Measurements from ENCODE around the gene PHLDA3.

DNA sequence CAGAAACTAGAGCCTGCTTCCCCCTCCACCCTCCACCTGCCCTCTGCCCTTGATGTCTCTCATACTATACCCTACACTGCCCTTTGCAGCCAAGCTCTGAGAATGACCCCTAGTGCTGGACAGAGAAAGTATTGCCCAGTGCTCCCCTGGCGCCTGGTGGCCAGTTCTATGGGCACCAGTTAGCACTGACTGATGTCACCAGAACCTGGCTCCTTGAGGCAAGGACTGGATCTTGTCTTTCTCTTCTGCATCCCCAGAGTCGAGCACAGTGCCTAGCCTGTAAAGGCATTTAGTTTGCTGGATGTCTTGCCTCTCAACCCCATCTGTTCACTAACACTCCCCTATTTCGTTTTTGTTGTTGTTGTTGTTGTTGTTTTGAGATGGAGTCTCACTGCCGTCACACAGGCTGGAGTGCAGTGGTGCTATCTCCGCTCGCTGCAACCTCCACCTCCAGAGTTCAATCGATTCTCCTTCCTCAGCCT lies 5.9 kb downstream of the PHLDA3 start:
- TF ChIP-seq, protein P1, sequence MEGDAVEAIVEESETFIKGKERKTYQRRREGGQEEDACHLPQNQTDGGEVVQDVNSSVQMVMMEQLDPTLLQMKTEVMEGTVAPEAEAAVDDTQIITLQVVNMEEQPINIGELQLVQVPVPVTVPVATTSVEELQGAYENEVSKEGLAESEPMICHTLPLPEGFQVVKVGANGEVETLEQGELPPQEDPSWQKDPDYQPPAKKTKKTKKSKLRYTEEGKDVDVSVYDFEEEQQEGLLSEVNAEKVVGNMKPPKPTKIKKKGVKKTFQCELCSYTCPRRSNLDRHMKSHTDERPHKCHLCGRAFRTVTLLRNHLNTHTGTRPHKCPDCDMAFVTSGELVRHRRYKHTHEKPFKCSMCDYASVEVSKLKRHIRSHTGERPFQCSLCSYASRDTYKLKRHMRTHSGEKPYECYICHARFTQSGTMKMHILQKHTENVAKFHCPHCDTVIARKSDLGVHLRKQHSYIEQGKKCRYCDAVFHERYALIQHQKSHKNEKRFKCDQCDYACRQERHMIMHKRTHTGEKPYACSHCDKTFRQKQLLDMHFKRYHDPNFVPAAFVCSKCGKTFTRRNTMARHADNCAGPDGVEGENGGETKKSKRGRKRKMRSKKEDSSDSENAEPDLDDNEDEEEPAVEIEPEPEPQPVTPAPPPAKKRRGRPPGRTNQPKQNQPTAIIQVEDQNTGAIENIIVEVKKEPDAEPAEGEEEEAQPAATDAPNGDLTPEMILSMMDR (IDR thresholded peaks at IDR 0.05; ENCODE audit: insufficient read depth, low read length), result no peak
- no peak for TF ChIP-seq POLR2AphosphoS5 (IDR thresholded peaks at IDR 0.05; ENCODE audit: low read depth)
- TF ChIP-seq, protein P2, sequence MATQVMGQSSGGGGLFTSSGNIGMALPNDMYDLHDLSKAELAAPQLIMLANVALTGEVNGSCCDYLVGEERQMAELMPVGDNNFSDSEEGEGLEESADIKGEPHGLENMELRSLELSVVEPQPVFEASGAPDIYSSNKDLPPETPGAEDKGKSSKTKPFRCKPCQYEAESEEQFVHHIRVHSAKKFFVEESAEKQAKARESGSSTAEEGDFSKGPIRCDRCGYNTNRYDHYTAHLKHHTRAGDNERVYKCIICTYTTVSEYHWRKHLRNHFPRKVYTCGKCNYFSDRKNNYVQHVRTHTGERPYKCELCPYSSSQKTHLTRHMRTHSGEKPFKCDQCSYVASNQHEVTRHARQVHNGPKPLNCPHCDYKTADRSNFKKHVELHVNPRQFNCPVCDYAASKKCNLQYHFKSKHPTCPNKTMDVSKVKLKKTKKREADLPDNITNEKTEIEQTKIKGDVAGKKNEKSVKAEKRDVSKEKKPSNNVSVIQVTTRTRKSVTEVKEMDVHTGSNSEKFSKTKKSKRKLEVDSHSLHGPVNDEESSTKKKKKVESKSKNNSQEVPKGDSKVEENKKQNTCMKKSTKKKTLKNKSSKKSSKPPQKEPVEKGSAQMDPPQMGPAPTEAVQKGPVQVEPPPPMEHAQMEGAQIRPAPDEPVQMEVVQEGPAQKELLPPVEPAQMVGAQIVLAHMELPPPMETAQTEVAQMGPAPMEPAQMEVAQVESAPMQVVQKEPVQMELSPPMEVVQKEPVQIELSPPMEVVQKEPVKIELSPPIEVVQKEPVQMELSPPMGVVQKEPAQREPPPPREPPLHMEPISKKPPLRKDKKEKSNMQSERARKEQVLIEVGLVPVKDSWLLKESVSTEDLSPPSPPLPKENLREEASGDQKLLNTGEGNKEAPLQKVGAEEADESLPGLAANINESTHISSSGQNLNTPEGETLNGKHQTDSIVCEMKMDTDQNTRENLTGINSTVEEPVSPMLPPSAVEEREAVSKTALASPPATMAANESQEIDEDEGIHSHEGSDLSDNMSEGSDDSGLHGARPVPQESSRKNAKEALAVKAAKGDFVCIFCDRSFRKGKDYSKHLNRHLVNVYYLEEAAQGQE (IDR thresholded peaks at IDR 0.05; ENCODE audit: insufficient replicate concordance, low read depth), result no peak
- no peak for TF ChIP-seq SPI1 (IDR thresholded peaks at IDR 0.05; ENCODE audit: borderline replicate concordance, low read depth)

Measured in HL-60 (cell line).